Activated T-cell treated with anti-CD3 and anti-CD28 coated beads for 24 hours (primary cell): ENCODE results near the gene MPV17L2.

Experiments
- DNase-seq: peaks from one replicate; pipeline ENCODE4 v3.0.0-alpha.2; 2020; ENCODE audit warnings: low read depth

The MPV17L2 gene

DNA sequence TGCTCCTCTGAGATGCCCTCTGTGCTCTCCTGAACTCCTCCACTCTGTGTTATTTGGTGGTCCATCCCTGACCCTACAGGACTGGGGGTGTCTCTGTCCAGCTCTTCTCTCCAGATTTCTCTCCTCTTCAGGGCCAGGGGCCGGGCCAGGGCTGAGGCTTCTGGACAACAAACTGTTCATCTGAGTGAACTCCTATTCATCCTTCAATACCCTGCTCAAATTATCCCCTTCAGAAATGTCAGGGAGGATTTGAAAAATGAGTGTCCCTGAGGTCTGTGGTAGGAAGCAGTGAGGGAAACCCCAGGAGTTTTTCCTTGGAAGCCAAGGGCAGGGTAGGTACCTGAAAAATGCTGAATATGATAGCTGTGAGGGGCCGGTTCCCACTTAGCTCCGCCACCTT, 25.6 kb downstream of the MPV17L2 start:
- no peak for DNase-seq

DNA sequence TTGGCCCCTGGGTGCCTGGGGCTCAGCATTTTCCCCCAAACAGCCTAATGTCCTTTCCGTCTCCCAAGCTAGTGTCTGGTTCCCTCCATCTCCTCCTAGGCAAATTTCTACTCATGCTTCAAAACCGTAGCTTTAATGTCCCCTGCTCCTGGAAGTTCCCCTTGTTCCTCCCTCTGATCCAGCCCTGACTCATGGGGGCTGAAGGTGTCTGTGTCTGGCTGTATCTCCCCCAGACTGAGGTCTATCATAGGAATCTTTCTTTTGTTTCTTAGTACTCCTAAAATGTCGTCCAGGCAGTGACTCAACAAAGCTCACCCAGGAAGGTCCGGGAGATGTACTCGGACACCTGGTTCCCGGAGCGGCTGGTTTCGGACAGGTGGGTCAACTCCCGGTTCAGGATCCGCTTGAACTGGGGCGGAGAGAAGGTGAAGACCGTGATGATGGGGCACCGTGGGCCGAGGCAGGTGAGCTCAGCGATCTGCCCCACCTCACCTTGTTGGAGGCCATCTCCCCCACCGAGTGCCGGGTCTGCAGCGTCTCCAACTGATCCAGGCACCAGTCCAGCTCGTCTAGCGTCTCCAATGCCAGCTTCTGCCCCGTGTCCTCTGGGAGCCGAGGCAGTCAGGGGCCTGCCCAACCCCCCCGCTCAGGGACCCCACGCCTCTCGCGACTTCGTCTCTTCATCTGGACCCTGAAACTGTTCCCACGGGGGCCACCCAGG, 27.1 kb downstream of the MPV17L2 start:
- no peak for DNase-seq

- DNase-seq: no peak
Observed at GRCh38 chr19:18220632-18221275, 27.7 kb downstream of the MPV17L2 start.

- no peak for DNase-seq
Observed at GRCh38 chr19:18221815-18222725, 29.1 kb downstream of the MPV17L2 start.

DNA sequence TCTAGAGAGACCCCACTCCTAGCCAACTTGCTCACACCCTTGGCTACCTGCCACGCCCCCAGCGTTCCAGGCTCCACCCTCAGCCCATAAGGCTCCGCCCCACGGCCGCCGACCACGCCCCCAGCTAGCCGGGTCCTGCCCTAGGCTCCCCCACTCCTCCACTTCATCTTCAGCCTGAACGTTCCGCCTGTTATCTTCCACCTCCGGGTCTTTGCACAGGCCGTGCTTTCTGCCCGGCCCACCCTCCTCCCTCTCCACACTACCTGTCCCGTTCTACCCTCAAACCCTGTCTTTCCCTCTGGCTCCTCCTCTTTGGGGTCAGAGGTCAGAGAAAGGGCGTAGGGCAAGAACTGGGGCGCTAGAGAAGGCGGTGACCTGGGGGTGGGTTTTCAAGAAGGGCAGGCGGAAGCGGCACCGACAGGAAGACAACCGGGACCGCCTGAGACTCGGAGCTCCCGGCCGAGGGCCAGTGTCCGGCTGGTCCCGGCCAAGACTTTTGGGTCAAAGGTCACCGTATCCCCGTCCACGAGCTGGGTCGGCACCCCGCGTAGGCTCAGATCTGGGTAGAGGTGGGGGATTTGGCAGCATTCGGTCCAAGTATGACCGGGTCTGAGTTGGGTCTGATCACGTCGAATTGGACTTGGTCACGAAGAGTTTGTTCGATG, 31.0 kb downstream of the MPV17L2 start:
- DNase-seq: peak; percentile 20

GRCh38 chr19:18224525-18225354, 31.7 kb downstream of the MPV17L2 start:
- peak; percentile 90 for DNase-seq

DNA sequence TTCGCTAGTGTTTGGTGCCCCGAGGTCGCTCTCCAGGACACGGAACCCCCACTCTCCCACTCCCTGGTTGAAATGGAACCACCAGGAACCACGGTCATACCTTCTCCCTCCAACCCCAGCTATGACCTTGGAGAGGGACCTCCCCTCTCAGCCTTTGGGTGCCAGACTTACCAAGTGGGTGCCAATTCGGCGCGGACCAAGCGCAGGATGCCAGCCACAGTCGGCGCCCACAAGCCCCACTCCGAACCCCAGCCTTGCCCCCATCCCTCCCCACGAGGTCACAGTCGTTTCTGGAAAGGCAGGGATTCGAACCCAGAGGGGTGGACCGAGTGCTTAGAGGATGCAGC, 32.3 kb downstream of the MPV17L2 start:
- DNase-seq: no peak

DNA sequence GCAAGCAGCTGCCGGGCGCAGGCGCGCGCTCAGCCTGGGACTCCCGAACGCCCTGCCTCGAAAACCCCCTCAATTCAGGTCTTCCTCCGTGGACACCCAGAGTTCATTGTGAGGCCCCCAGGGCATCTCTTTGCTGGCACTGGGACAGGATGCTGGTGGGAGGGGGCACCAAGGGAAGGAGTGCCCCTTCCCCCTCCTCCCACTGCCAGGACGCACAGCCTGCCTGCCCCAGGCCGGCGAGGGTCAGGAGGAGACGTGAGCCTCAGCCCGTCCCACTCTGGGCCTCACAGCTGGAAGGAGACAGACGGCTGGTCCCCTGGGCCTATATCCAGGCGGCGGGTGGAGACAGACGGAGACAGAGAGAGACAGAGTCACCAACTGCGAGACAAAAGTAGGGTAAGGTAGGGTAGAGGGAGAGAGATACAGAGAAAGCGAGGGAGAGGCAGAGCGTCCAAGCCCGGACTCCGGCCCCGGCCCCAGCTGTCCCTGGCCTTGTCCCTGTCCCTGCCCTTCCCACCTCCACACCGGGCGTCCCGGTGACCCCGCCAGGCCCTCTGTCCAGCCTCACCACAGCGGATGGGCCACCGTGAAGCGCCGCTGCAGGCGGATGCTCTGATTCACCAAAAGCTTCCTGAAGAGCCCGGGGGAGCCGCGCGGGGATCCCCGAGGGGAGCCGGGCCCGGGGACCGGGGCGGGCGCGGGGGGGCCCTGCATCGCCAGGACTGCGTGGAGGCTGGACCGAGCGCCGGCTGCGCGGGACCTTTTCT, 32.9 kb downstream of the MPV17L2 start, which contains the start of gene PDE4C:
Gene PDE4C, minus strand, starts transcription at position 737 of the 767 bp plus-strand sequence. Its CDS starts 23 bp downstream, at position 714.
- no peak for DNase-seq

DNA sequence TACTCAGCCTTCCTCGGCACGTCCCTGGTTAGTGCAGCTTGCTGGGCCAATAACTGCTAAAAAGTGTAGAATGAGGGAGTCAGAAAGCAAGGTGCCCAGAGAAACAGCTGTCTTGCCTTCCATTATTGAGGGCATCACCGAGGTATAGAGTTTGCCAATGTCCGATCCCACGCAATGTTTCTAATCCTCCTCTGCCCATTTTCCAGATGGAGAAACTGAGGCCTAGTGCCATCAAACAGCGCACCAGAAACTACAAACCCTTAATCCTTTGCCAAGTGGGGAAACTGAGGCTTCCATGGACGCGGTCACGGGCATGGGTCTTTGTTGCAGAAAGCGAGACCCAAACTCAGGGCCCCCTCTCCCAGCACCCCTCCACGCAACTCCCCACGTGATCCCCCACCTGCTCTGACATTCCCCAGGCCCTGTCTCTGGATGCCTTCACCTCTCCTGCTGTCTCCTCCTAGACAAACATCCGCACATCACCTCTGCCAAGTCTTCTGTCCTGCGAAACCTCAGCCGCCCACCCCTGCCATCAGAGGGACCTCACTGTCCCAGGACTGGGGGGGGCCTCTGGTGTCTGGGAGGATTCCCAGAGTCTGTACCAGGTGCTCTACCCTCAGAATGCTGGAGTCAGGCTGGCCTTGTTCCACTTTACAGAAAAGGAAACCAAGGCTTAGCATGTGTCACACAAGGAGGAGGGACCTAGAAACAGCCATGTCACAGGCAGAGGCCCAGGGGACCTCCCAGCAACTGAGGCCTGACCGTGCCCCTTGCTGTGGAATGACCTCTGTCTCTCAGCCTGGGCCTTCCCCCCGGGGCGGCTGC, 34.1 kb downstream of the MPV17L2 start:
- no peak for DNase-seq

DNA sequence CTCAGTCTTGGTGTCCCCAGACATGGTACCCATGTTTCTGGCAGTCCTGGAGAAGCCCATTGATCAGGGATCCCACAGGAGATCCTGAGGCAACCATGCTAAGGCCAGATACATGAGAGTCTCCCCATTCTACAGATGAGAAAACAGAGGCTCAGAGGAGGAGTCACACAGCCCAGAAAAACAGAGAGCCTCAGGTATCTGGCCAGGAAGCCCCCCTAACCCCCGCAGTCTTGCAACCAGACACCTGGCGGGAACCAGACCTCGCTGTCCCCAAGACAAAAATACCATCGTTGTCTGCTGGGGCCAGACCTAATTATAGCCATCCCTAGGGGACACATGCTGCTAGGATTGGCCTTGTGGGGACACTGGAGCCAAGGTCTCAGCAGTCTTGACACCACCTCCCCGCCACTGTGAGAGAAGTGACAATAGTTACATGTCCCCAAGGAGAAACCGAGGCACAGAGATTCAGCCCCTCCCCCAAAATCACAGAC, 34.8 kb downstream of the MPV17L2 start:
- DNase-seq: no peak

DNA sequence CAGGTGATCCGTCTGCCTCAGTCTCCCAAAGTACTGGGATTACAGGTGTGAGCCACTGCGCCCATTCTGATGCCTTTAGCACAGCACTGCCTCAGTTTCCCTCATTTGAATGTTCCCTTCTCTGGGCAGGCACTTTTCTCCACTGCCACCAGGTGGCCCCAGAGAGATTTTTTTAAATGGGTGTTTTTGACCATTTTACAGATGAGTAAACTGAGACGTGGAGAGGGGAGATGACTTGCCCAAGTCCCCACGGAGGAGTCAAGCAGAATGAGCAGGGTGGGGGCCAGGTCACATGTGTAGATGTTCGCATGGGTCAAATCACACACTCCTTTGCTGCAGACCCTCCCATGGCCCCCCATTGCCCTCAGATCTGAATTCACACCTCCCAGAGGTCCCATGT, 36.5 kb downstream of the MPV17L2 start:
- DNase-seq: no peak

DNA sequence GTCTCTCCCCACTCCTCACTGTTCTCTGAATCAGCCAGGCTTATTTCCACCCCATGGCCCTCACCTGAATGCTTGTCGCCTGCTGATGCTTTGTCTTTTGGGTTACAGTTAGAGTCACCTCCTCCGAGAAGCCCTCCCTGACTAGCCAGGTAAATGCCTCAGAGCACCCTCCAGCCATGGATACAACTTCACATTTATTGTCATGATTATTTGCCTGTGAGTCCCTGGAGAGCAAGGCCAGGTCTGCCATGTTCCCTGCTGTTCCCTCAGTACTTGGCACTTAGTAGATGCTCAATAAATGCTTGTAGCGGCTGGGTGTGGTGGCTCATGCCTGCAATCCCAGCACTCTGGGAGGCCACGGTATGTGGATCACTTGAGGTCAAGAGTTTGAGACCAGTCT, 36.9 kb downstream of the MPV17L2 start:
- no peak for DNase-seq

DNA sequence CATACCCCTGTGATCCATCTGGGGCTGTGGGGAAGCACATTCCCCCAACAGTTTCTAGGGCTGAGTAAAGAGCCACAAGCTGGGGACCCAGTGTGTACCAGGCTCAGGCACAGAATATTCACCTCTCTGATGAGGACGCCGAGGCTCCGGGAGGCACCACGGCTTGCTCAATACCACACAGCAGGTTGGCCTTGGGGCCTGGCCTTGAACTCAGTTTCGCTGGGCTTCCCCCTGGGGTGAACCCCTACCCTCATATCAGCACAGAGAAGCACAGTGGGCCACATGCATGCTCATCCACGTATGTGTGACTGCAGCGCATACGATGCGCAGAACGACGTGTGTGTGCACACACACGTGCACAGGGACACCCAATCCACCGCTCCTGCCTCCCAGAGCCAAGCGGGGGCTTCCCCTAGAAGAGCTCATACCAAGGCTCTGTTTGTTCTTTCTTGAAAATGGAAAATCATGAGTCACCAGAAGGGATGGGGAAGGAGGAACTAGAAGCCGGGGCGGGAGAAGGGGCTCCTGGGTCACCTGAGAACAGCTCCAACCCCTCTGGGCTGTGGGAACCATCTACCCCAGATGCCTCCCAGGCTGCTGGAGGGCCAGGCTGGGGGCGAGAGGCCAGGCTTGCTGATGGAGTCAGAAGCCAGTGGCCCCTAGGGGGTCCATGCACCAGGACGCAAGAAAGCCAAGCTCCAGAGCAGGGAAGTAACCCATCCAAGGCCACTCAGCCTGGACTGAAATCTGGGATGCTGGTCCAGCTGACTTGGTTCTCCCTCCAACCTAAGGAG, 38.1 kb downstream of the MPV17L2 start:
- no peak for DNase-seq

- no peak for DNase-seq
Observed at GRCh38 chr19:18231775-18232174, 38.8 kb downstream of the MPV17L2 start.

- DNase-seq: no peak
Observed at GRCh38 chr19:18232540-18233223, 39.7 kb downstream of the MPV17L2 start.

GRCh38 chr19:18233224-18233825, 40.3 kb downstream of the MPV17L2 start:
- no peak for DNase-seq

GRCh38 chr19:18234194-18234593, 41.2 kb downstream of the MPV17L2 start:
- no peak for DNase-seq

GRCh38 chr19:18239303-18239702, 46.3 kb downstream of the MPV17L2 start:
- DNase-seq: no peak
